Measurements from ENCODE around the gene RTL5.
A peak's percentile ranks its signal among the peaks of the same experiment; 100 is the strongest.

Gene RTL5

GRCh38 chrX:72128881-72129280, 2.8 kb downstream of the RTL5 start:
- no peak for FAIRE-seq

DNA sequence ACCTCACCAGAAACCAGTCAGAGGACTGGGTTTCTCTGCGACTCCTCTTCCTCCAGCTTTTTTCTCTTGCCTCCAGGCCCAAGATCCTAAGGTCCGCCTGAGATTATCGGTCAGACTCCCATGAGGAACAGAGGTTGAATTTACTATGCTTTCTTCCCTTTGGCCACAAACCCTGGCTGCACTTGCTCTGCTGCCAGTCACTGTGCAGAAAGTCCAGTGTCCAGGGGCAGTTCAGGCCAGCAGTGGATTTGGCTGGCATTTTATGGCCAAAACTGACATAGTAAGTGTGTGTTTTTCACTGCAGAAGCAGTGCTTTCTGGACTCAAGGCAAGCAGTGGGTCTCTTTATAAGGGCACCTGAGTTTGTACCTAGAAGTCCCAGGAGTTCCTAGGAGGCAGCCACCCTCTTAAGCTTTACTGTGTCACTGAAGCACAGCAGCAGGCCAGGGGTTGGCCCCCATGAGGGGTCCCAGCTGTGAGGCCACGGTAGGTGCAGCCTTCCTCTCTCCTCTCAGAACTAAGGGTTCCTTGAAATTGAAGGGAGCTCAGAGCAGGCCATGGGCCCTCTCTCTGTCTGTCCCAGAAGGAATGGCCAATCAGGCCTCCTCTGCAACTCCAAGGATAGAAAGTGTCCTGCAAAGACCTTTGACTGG, 3.4 kb downstream of the RTL5 start:
- no peak for FAIRE-seq

DNA sequence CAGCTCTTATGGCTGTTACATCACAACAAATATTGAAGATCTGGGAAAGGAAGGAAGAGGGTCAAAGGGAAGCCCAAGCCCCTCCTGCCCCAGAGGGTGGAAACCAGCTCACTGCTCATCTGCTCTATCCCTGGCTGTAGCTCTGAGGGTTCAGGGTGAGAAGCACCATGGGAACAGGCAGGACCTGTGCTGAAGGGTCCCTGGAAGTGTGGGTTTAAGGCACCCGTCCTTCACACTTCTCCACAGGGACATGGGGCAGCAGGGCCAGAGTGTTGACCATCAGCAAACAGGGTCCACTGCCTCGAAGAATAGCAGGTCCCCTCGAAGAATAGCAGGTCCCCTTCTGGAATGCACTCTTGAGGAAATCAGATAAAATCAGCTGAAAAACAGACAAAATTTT, 4.4 kb downstream of the RTL5 start:
- FAIRE-seq = no peak

- peak; percentile 13 for FAIRE-seq
Measured at GRCh38 chrX:72126539-72127140, 5.1 kb downstream of the RTL5 start.

DNA sequence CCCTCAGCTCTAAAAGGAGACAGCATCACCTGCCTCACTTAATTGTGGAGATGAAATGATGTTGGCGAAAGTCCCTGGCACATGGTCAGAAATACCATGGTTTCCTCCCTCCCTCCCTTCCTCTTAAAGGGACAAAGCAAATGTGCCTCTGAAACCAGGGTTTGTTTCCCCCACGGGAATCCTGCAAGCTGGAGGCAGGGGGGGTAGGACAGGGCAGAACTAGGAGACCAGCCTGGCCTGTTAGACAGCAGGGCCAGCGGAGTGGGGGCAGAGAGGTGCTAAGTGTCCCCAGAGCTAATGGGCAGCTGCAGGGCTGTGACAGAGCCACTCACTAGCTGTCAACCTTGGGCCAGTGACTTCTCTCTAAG, 5.7 kb downstream of the RTL5 start:
- no peak for FAIRE-seq

DNA sequence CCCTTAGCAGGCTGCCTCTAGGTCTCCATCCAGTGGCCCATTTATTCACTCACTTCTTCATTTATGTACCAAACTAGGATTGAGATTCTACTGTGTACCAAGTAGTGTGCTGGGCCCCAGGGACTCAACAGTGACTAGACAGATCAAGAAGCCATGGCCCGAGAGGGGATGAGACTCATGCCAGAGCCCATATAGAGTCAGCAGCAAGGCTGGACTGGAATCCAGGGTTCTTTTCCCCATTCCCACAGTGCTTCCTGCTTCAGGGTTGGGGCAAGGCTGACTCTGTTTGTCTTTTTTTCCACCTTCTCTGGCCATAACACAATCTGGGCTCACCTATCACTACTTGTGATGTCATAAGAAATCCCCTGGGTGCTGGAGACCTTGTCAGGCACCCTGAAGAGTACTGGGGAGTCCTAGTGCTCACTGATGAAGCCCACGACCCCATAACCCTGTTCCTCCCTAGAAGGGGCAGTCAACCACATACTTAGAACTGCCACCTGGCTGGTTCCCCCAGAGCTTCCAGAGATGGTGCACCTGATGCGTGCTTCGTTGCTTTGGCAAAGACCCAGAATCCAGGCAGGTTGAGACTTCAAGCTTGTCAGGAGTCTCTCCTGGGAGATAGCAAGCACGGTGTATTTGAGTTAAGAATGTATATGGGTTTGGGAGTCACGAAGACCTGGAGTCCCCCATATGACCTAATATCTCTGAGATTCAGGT, 6.2 kb downstream of the RTL5 start:
- FAIRE-seq = no peak

- no peak for FAIRE-seq
Measured at GRCh38 chrX:72124540-72125201, 7.0 kb downstream of the RTL5 start.

DNA sequence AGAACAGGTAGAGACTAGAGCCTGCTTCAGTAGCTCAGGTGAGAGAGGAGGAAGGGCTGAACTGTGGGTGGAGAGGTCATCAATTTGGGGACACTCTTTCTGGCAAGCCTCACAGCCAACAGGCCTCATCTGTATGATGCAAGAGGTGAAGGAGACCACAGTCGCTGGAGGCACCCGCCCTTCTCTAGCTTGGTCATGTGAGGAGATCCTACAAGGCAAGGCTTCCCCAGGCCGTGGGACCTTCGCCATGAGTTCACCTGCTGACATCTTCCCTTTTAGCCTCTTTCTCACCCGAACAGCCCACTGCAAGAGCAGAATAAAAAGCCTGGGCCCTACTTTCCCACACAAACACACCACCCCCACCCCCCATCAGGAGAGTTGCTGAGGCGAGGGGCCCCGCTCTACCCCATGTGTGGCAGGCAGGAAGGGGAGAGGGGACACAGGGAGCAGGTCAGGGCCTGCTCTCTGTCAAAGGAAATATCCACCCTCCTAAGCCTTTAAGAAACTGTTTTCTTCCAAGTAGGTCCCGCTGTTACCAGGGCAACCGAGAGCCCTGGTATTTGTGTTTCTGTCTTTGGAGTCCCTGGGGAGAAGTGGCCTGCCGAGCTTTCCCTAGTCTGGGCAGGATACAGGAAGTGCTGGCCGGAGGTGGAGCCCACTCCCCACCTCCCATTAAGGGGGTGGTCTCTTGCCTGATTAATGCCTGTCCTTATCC, 8.1 kb downstream of the RTL5 start:
- no peak for FAIRE-seq

DNA sequence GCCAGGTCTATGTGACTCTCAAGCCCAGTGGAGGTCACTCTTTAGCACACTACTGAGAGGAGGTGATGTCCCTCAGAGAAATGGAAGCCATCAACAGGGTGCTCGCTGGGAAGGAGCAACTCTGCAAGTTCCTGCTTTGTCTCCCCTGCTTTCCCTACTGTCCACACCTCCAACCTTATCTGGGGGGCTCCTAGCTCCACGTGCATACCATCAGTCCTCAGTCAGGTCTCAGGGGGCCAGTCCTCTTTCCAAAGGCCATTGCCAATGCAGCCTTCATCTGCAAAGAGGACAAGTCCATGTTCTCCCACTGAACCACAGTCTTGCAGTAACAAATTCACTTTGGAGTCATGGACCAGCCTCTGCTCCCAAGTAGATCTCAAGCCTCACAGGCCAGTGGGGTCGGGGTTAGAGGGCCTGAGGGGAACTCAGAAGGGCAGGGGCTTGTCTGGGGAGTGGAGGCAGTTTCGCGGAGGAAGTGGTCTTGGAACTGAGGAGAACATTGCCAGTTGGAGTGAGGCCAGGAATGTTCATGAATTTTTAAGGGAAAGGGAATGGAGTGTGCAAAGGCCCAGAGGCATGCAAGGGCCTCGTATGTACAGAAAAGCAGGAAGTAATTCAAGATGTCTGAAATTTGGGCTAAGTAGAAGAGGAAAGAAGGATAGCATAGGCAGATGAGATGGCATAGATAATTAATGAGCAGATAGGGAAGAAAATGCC, 8.9 kb downstream of the RTL5 start:
- no peak for FAIRE-seq

- no peak for FAIRE-seq
Measured at GRCh38 chrX:72121383-72121782, 10.3 kb downstream of the RTL5 start.

DNA sequence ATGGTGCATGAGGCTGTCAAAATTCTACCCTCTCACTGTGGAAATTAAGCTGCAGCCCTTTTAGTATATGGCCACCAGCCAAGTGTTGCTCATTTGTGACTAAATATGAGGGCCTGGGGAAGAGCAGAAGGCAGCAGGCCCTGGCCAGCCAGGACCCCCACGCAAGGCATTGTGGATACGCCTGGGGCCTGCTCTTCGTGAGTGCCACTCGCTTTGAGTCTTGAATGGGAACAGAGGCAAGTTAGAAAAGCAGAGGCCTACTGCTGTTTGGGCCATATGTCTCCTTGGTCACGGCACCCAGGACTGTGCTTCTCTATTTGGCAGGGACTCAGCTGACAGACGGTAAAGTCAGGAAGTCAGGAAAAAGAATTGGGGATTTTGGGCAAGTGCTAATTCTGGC, 10.9 kb downstream of the RTL5 start:
- FAIRE-seq = no peak

- FAIRE-seq = no peak
Measured at GRCh38 chrX:72117636-72118210, 14.0 kb downstream of the RTL5 start.

DNA sequence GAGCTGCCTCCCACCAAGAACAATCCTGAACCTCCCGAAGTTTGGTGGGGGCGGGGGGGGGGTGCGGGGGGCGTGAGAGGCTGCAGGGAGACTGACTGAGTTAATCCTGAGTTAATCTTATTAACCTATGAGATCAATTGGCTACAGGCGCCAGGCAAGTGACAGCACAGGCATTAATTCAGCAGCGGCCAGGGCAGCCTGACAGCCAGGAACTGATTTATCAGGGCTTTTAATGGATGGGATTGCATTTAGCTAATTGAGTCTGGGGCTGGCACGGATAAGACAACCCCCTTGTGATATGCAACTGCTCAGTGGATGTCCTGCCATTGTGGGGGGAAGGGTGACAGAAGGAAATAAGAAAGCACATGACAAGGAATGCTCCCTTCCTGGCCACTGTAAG, 16.3 kb downstream of the RTL5 start:
- no peak for FAIRE-seq

DNA sequence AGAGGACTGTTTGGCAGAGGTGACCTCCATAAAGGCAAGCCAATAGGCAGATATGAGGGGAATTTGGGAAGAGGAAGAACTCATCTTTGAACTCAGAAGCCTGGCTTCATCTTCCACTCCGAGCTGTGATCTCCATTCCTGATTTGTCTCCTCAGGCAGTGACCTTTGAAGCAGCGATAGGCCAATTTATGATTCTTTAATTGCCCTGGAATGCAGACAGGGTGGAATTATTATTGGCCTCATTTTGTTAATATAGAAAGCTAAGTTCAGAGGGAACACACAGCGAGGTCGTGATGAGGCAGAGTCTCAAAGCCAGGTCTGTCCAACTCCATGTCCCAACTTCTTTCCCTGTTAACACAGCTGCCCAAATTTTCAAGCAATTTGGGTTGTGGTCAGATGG, 16.9 kb downstream of the RTL5 start:
- FAIRE-seq = no peak

DNA sequence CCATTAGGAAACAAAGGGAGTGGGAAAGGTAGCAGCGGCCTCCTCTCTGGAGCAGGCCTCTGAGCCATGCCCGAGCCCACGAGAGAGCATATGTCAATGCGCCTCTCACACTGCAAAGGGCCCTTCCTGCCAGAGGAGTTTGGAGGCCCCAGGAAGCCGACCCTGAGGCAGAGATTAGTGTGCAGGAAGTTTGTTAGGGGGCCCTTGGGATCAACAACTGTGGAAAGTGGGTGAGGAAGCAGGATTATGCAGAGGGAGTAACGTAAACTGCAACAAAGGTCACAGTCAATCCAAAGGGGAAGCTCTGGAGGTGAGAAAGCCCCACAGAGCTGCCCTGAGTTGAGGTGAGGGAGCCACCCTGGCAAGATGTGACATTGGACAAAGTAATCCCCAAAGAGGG, 17.4 kb downstream of the RTL5 start:
- no peak for FAIRE-seq

DNA sequence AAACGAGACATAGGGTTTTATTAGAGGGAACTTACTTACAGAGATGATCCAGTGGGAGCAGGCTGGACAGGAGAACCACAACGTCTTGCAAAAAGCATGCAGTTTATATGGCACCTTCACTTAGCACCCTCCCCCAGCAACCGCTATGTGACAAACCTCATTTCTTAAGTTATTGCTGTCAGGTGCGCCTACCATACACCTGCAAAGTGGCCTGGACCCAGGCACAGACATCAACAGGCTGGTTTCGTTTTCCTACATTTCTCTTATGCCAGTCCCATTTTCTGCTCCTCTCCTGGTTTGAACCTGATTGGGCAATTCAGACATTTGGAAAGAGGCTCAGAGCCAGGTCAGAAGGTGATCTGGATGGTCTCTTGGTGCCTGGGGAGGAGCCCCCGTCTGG, 18.3 kb downstream of the RTL5 start:
- no peak for FAIRE-seq

- FAIRE-seq = no peak
Measured at GRCh38 chrX:72110876-72111708, 20.6 kb downstream of the RTL5 start.

- FAIRE-seq = no peak
Measured at GRCh38 chrX:72110051-72110875, 21.5 kb downstream of the RTL5 start.

- FAIRE-seq = no peak
Measured at GRCh38 chrX:72108666-72109065, 23.0 kb downstream of the RTL5 start.

DNA sequence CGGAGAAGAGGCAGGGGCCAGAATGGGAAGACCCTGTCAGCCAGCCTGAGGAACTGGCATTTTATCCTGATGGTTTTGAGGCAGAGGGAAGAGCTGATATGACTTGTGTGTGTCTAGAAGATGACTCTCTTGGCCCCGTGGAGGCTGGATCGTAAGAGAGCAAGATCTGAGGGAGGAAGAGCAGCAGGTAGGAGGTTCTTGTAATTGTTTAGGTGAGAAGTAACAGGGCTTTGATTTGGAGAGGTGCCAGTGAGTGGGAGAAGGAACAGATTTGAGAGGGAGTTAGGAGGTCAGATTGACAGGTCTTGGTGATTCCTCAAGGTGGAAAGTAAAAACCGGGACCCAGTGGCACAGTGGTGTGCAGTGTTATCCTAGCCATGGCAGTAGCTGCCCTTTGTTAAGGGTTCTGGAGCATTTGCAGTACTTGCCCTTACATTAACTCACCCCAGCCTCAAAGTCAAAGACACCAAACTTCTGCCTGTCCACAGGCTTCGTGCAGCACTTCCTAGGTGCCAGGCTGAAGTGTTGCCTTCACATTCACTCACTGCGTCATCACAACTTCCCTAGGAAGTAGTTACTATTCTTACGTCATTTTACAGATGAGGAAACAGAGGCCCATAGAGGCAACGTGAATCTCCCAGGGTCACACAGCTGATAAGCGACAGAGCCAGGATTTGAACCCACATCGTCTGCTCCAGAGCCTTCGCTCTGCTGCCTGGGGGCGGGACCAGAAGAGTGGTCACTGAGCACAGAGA, 23.7 kb downstream of the RTL5 start:
- FAIRE-seq = no peak

All from TTC549 (cell line).